ENCODE measurements around the gene ICAM5.

DNA sequence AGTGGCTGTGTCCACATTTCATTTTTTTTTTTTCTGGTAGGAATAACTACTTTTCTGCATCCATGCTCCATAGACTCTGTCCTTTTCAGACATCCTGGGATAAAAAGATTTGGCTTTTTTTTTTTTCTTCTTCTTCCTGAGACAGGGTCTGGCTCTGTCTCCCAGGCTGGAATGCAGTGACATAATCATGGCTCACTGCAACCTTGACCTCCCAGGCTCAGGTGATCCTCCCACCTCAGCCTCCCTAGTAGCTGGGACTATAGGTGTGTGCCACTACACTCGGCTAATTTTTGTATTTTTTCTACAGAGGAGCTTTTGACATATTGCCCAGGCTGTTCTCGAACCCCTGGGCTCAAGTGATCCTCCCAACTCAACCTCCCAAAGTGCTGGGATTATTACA lies 53.7 kb downstream of the ICAM5 start:
- TF ChIP-seq CTCF (optimal IDR thresholded peaks at IDR 0.05 in 1 of 3, IDR thresholded peaks at IDR 0.05 in 1 of 3, conservative IDR thresholded peaks at IDR 0.05 in 1 of 3; ENCODE audit: extremely low read depth in 1 of 3, insufficient read depth in 2 of 3, low read length in 3 of 3) = no peak
- TF ChIP-seq EZH2 (IDR thresholded peaks at IDR 0.05; ENCODE audit: low read length) = no peak

All from keratinocyte (primary cell).